RCC 7860 (cell line): ENCODE data around the gene TPTE.
"Not testable (repeated sequence)": the region's sequence is repeated elsewhere in the genome, so short reads cannot be mapped to it uniquely, and the experiment has no call there.

Experiments used
- DNase-seq: peaks from one replicate; pipeline ENCODE4 v3.0.0-alpha.2; 2015; ENCODE audit warnings: low spot score
- FAIRE-seq: peaks from 2 replicates; lab custom pipeline; 2012; peaks lifted over from hg19 to GRCh38; lab: Jason Lieb, UNC

The TPTE gene

DNA sequence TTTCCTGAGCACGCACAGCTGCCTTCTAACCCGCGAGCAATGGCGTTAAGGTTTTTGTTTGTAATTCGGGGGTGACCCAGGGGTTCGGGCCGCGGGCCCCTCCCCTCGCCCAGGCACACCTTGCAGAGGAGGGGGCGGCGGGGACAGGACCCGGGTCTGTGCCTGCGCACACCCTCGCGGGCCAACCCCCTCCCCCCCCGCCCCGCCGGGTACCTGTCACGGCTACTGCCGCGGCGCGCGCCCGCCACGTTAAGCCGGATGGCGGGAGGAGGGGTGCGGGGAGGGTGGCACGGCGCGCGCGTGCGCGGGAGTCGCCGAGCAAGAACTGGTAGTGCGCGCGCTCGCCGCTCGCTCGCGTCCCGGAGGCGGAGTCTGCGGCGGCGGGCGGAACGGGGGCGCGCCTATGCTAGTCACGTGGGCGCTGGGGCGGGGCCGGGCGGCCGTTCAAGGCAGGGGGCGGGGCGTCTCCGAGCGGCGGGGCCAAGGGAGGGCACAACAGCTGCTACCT, at the start of gene TPTE:
Gene TPTE (plus strand): TSS at position 493 of the 508 bp plus-strand sequence. CDS start 17,141 bp downstream, outside the sequence.
- DNase-seq (no peak), FAIRE-seq (no peak)

- DNase-seq, FAIRE-seq: not testable (repeated sequence)
These were observed 49.4 kb upstream of the TPTE start for GRCh38 chr21:10471999-10472398.

DNA sequence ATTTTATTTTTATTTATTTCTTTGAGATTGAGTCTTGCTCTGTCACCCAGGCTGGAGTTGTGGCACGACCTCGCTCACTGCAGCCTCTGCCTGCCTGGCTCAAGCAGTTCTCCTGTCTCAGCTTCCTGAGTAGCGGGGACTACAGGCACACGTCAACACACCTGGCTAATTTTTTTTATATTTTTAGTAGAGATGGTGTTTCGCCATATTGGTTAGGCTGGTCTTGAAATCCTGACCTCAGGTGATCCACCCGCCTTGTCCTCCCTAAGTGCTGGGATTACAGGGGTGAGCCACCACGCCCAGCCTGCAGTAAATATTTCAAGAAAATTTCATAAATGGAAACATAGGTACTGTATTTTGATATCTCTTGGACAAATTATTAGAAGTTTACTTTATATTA, 43.6 kb upstream of the TPTE start:
- not testable (repeated sequence) for DNase-seq, FAIRE-seq

DNA sequence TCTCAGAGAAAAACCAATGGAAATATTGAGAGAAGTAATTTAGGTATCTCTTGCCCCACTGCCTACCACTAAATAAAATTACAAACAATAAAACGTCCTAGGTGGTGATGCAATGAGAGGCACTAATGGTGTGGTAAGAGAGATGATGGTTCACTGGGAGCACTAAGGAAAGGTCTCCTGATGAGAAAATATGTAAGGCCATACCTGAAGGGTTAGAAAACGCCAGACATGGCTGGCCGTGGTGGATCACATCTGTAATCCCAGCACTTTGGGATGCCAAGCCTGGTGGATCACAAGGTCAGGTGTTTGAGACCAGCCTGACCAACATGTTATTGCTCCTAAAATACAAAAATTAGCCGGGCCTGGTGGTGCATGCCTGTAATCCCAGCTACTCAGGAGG, 41.5 kb upstream of the TPTE start:
- not testable (repeated sequence) for FAIRE-seq, DNase-seq

GRCh38 chr21:10484864-10485263, 36.5 kb upstream of the TPTE start:
- not testable (repeated sequence) for FAIRE-seq

GRCh38 chr21:10490453-10490852, 30.9 kb upstream of the TPTE start:
- DNase-seq, FAIRE-seq: not testable (repeated sequence)

More at GRCh38 chr21:10484864-10485263, 36.5 kb upstream of the TPTE start:
- not testable (repeated sequence) for DNase-seq

- DNase-seq, result no peak
- no peak for FAIRE-seq
These were observed 10.3 kb upstream of the TPTE start for GRCh38 chr21:10511116-10511515.

GRCh38 chr21:10516889-10517288, 4.5 kb upstream of the TPTE start:
- FAIRE-seq, DNase-seq: not testable (repeated sequence)

- not testable (repeated sequence) for FAIRE-seq, DNase-seq
These were observed 3.5 kb upstream of the TPTE start for GRCh38 chr21:10517904-10518303.

GRCh38 chr21:10521835-10522500, 585 bp downstream of the TPTE start:
- FAIRE-seq, result not testable (repeated sequence)

GRCh38 chr21:10539956-10540355, 18.6 kb downstream of the TPTE start:
- DNase-seq (no peak), FAIRE-seq (no peak)

More at GRCh38 chr21:10521835-10522500, 585 bp downstream of the TPTE start:
- DNase-seq, result not testable (repeated sequence)

DNA sequence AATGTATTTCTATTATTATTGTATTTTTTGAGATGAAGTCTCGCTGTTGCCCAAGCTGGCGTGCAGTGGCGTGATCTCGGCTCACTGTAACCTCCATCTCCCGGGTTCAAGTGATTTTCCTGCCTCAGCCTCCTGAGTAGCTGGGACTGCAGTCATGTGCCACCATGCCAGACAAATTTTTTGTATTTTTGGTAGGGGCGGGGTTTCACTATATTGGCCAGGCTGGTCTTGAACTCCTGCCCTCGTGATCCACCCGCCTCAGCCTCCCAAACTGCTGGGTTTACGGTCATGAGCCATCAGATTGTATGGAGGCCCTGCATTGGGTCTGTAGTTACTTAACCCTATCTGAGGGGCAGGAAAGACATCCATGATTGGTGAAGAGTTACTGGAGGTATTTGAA, 23.0 kb downstream of the TPTE start:
- not testable (repeated sequence) for FAIRE-seq, DNase-seq

DNA sequence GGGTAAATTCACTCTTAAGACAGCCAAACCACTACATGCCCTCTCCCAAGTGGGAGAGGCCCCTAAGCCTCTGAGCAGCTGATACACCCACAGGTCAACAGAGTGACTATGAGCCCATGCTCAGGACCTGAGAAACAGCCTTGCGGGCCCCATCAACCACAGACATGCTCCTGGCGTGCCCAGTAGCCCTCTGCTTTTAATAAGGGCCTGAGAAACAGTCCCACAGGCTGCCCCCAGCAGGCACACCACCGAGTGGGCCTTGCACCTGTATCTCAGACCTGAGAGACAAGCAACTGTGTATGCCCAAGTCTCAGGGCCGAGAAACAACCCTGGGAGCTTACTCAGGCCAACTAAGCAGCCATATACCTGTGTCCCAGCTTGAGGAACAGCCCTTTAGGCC, 26.5 kb downstream of the TPTE start:
- not testable (repeated sequence) for DNase-seq, FAIRE-seq

DNA sequence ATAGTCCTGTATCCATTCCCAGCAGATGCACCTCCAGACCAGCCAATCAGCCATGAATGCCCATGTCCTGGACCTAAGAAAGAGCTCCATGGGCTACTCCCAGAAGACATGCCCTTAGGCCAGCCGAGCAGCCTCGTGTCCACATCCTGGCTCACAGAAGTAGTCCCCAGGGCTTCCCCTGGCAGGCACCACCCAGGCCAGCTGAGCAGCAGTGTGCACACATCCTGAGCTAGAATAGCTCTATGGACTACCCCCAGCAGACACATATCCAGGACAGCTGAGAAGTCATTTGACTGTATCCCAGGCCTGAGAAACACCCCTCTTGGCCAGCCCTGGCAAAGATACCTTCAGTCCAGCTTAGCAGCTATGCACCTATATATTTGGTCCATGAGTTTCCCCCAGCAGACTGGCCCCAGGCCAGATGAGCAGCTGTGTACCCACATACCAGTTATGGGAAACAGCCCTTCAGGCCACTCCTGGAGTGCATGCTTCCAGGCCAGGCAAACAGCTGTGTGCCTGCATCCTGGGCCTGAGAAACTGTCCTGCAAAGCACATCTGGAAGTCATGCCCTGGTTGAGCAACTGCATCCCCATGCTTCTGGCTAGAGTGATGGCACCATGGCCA, 27.1 kb downstream of the TPTE start:
- not testable (repeated sequence) for FAIRE-seq, DNase-seq

GRCh38 chr21:10570803-10571202, 49.4 kb downstream of the TPTE start:
- not testable (repeated sequence) for DNase-seq, FAIRE-seq

- DNase-seq, FAIRE-seq: not testable (repeated sequence)
These were observed 53.3 kb downstream of the TPTE start for GRCh38 chr21:10574531-10575310.

GRCh38 chr21:10575311-10575667, 53.9 kb downstream of the TPTE start:
- DNase-seq (no peak), FAIRE-seq (no peak)

DNA sequence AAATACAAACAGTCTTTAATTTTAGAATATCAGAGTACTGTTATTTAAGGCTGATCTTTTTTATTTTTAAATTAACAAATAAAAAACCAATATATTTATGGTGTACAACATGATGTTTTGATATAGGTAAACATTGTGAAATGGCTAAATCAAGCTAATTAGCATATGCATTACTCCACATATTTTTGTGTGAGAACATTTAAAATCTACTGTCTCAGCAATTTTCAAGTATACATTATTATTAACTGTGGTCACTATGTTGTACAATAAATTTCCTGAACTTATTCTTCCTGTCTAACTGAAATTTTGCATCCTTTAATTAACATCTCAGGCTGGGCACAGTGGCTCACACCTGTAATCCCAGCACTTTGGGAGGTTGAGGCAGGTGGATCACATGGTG, 57.5 kb downstream of the TPTE start:
- DNase-seq, FAIRE-seq: not testable (repeated sequence)

- FAIRE-seq, DNase-seq: not testable (repeated sequence)
These were observed 67.7 kb downstream of the TPTE start for GRCh38 chr21:10589115-10589514.

DNA sequence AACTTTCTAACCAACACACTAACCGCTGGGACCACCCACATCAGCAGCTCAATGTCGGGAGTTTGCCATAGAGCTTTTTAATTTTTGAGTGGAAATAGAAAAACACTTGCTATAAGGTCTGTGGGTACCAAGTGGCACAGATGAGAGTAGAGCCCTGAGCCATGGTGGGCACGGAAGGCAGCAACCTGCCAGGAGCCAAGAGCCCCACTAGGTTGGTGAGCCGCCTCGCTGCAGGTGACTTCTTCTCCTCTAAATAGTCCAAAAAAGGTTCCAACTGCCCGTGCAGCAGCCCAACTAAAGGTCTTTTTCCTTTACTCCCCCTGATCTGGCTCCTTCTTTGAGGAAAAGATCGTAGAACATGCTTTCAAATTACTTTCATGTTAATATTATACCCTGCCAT, 85.7 kb downstream of the TPTE start:
- not testable (repeated sequence) for FAIRE-seq, DNase-seq

GRCh38 chr21:10614285-10614684, 92.9 kb downstream of the TPTE start:
- not testable (repeated sequence) for FAIRE-seq, DNase-seq
